GM21576 (cell line): ENCODE data around the gene FKBP8.

Source experiments
- ATAC-seq: cut with Tn5 transposase; IDR thresholded peaks from one replicate; pipeline ENCODE4 v1.9.1; 2021; ENCODE audit warnings: mild to moderate bottlenecking, moderate library complexity; ENCODE audit not compliant: unreplicated experiment

Gene FKBP8

DNA sequence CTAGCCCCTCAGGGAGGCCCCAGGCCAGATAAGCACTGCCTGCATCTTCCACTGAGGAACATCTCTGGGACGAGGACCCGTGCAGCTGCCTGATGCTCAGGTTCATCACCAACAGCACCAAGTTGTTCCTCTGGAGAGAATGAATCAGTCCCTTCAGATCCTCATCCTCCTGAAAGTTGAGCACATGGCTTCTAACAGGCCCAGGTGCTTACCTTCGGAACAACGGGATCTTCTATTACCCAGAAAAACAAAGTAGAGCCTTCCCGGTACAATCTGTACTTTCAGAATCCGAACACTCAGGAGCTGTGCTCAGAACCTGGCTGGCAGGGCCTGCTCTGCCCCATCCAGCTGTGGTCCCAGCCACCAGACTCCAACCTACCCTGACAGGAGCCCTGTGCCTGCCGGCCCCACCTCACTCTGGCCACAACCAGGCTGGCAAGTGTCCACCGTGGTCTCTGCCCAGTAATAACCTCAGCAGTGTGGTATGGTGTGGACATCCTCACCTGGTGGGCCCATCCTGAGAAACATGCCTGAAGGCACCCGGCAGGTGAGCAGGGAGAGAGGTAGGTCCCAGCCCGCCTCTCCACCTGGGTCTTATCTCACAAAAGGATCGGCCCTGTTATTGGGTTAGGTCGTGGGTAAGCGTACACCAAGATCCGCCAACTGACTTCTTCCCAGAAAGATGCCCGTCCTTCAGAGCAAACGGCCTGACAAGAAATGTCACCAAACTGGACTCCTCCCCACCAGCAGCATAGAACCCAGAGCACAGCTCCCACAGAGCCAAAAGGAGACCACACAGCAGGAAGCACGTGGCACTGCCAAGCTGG, 55.6 kb downstream of the FKBP8 start:
- no peak for ATAC-seq

DNA sequence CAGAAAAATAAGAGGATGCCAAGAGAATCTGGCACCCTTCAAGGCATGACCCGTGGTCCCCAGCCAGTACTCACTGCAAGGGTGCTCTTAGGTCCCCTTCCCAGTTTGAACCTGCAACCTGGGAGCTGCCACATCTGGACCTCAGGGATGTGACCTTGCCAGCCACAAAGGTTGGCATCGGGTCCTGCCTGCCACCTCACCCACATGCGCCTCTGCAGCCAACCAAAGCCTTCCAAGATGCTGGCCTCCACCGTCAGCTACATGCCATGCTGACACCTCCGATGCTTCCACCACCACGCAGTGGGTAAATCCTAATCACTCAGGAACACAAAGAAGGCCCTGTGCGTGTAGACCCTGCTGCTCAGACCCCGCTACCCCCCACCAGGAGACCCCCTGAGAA, 56.6 kb downstream of the FKBP8 start:
- no peak for ATAC-seq

DNA sequence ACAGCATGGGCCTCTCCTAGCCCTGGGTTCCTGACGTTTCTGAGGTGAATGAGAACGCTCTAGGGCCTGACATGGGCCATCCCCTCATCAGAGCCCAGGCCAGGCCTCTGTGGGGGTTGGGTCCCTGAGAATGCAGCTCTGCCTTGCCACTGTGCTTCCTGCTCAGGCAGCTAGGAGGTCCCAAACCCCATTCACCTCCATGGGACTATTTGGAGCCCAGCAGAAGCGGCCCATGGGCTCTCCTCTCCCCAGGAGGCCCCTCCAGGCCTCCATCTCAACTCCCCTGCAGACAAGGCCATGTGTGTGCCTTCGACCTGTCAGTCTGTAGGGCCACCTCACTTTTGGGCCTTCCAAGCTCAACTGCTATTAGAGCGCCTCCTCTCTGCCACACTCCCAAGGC, 58.4 kb downstream of the FKBP8 start:
- no peak for ATAC-seq

DNA sequence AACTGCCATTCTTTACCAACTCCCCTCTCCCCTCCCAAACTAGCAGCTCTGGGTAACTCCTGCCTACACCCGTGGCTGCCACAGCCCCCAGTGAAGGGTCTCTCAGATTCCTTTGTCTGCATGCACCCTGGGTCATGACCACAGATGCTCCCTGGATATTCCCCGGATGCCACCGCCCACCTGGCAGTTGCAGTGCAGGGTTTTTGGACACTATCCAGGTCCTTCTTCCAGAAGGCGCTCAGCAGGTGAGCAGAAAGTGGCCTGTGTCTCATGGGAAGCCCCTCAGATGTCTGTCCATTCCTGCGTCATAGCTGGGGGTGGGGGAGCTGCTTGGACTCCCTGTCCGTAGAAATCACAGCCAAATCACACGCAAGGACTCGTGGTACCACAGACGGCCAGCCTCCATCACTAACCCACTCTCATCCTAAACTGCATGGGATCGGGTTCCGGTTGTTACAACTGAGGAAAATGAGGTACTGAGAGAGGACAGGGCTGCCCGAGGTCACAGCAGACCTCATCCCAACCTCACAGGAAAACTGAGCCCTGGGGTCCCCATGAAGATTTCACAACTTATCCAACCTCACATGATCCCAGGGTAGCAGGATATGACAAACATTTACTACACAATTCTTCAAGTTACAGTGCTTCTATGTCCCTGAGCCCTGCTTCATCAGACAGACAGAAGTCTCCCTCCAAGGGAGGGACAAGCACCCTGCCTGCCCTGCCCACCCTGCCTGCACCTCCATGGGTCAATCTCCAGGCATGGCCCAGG, 60.1 kb downstream of the FKBP8 start:
- ATAC-seq = no peak
